Peyer's patch (tissue), 4 donors: ENCODE data around the gene CCDC107.

ENCODE experiments used
- CTCF ChIP-seq, 6 experiments: fragments of 450-650 bp in 4 of 6; fragments of 200-600 bp in 2 of 6; sonication (generic) in 1 of 6; IDR thresholded peaks; one replicate each; pipeline ENCODE4 v1.5.1; 2017 to 2019; ENCODE audit warnings: antibody characterized with exemption in 6 of 6, mild to moderate bottlenecking in 3 of 6, moderate library complexity in 1 of 6
- POLR2A ChIP-seq, 2 donors: fragments of 450-650 bp; IDR thresholded peaks; one replicate each; pipeline ENCODE4 v1.5.1; 2017; ENCODE audit warnings: antibody characterized with exemption in 2 of 2, mild to moderate bottlenecking in 2 of 2, moderate library complexity in 2 of 2

GRCh38 chr9:35650341-35651158 is 7.5 kb upstream of the CCDC107 start, which contains the start of gene SIT1:
- no peak for TF ChIP-seq CTCF (IDR thresholded peaks at IDR 0.05)
- no peak for TF ChIP-seq POLR2A (IDR thresholded peaks at IDR 0.05)
